GM18511 (cell line): ENCODE data around the gene DGKZ.

Experiments
- ATAC-seq: cut with Tn5 transposase; IDR thresholded peaks from one replicate; pipeline ENCODE4 v1.9.1; 2021; ENCODE audit warnings: mild to moderate bottlenecking, moderate library complexity; ENCODE audit not compliant: unreplicated experiment

Gene DGKZ

GRCh38 chr11:46322759-46323158 is 24.5 kb upstream of the DGKZ start:
- ATAC-seq: no peak

DNA sequence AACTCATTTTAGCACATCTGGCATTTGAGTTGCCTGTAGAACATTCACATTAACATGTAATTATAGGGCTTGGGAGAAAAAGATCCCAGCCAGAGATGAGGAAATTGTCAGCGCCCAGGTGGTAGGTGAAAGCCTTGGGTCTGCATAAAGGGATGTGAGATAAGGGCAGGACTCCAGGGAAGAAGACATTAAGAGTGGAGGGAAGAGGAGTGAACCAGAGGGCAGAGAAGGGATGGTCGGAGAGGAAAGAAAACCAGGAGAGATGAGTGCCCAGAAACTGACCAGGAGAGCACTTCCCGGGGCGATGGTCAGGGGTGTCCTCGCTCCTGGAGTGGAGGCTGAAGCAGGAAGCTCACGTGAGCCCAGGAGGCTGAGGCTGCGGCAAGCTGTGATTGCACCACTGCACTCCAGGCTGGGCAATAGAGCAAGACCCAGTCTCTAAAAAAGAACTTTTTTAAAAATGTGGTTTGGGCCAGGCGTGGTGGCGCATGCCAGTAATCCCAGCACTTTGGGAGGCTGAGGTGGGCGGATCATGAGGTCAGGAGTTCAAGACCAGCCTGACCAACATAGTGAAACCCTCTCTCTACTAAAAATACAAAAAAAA is 20.3 kb upstream of the DGKZ start:
- ATAC-seq: no peak

DNA sequence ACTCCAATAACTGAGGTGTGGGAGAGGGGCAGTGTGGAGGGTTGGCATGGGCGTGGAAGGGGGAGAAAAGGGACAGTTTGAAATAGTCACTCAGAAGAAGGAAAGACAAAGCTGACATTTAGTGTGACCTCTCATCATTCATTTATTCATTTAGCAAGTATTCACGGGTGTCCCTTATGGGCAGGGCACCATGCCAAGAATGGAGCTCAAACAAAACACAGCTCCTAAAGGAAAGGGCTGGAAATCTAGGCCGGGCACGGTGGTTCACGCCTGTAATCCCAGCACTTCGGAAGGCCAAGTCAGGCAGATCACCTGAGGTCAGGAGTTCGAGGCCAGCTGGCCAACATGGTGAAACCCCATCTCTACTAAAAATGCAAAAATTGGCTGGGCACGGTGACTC is 19.4 kb upstream of the DGKZ start:
- ATAC-seq: no peak

DNA sequence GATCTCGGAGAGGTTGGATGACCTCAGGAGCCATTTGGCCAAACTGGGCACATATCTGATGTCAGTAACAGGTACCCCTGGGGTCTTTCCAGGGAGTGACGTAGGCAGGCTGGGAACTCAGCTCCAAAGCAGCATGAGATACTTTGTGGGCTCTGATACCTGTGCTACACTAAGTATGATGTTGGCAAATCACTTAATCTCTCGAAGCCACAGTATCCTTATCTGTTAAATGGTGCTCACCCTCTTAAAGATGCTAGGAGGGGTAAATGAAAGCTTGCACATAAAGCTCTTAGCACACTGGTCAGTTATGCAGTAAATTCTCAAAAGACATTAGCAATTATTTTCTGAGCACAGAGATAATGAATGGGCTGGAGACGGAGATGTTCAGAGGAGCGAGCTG is 17.1 kb upstream of the DGKZ start:
- ATAC-seq: no peak

GRCh38 chr11:46330563-46331281 is 16.5 kb upstream of the DGKZ start:
- no peak for ATAC-seq

- no peak for ATAC-seq
These were observed 15.8 kb upstream of the DGKZ start for GRCh38 chr11:46331282-46331984.

- ATAC-seq: no peak
These were observed 15.1 kb upstream of the DGKZ start for GRCh38 chr11:46332093-46332567.

DNA sequence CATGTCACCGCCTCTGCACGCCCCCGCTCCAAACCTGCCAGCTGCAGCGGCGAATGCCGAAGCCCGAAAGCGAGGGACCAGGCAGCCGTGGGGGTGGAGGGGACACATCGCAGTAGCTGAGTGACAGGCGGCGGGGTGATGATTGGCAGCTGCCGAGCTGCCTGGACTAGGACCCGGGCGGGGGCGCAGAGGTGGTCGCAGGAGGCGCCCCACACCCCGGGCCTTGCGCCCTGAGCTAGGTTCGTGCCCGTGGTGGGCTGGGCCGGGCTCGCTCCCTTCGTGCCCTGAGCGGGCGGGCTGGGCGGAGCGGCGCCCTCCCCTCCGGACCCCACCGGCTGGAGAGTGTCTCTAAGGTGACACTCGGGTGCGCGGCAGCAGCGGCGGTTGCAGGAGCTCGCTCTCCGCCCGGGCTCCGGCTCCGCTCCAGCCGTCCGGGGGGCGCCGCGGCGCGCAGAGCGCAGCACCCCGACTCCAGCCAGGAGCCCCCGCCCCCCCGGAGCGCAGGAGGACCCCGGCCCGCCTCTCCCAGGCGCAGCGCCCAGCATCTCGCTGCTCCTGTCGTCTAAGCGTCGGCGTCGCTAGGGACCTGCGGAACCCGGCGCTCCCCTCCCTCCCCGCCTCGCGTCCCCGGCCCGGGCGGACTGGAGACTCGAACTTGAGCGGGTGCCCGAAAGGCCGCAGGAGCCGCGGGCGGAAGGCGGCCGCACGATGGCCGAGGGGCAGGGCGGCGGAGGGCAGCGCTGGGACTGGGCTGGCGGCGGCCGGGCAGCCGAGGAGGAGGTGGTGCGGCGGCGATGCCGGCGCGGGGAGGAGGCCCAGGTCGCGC is 14.5 kb upstream of the DGKZ start:
- no peak for ATAC-seq

DNA sequence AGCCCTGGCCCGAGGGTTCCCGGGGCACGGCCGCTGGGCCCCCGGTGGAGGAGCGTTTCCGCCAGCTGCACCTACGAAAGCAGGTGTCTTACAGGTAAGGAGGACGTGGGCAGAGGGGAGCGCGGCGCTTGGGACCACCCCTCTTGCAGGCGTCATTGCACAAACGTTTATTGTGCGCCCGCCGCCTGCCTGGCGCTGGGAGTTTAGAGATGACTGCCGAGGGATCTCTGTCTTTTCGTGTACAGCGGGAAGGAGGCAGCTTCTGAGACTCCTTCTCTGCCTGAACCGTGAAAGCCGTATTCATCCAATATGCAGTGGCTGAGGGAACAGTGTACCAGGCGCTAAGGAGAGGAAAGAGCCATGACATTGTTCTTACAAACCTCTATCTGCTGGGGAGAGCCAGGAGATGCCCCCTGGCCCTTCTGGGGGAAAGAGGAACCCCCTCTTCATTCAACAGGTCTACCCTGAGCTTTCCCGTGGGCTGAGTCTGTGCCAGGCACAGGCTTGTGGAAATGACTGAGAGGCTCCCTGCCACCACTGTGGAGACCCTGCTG is 13.8 kb upstream of the DGKZ start:
- no peak for ATAC-seq

DNA sequence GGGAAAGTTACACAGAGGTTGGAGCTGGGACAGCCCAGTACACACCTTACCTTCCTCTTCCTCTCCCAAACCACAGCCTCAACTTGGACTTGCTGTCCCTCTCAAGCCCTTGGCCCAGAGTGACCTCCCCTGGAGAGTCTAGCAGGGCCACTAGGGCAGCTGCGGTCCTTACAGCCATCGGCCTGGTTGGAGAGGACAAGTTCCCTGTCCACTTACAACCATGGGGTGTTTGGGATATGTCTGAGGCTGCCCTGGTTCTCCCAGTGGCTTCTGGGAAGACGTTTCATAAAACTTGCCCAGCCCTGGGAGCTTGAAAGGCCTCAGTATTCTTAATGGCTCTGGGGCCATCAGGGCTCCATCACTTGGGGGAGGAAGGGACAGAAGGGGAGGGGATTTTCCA is 13.1 kb upstream of the DGKZ start:
- ATAC-seq: no peak

DNA sequence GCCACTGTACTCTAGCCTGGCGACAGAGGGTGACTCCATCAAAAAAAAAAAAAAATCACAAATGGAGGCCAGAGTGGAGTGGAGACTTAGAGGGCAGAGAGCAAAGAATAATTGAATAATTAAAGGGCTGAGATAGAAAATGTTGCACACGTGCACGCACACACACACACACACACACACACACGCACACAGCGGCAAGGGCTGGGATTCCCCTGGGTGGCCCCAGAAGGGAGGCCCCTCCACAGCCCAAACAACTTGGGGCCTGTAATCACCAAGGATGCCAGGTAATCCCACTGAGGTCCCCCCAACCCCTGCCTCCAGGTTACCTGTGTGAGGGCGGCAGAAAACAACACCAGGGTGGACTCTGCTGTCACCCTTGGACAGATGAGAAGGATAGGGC is 12.0 kb upstream of the DGKZ start:
- ATAC-seq: no peak

- ATAC-seq: no peak
These were observed 11.2 kb upstream of the DGKZ start for GRCh38 chr11:46335890-46336562.

GRCh38 chr11:46336563-46337180 is 10.6 kb upstream of the DGKZ start:
- ATAC-seq: no peak

DNA sequence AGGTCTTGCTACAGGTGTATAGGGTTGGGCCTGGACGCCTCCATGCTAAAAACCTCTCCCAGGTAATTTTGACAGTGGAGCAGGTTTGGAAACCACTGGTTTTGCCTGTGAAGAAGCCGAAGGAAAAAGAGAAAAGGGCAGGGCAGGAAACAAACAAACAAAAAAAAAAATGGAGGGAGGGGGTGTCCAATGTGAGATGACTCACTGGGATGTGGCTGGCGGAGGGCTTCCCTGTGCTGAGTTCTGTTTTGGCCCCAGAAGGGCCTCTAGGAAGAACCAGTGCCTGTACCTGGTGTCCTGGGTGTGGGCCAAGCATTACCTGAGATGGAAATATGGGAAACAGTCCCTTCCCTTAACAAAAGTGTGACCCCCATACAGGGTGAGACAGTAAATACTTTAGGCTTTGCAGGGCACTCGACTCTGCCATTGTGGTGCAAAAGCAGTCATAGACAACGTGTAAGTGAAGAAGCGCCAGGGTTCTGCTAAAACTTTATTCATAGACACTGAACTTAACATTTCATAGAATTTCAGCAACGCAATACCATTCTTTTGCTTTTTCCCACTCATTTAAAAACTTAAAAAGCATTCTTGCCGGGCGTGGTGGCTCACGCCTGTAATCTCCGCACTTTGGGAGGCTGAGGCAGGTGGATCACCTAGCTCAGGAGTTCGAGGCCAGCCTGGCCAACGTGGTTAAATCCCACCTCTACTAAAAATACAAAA is 9.5 kb upstream of the DGKZ start:
- no peak for ATAC-seq

GRCh38 chr11:46338636-46338987 is 8.7 kb upstream of the DGKZ start:
- ATAC-seq: no peak

- no peak for ATAC-seq
These were observed 8.1 kb upstream of the DGKZ start for GRCh38 chr11:46338988-46339666.

DNA sequence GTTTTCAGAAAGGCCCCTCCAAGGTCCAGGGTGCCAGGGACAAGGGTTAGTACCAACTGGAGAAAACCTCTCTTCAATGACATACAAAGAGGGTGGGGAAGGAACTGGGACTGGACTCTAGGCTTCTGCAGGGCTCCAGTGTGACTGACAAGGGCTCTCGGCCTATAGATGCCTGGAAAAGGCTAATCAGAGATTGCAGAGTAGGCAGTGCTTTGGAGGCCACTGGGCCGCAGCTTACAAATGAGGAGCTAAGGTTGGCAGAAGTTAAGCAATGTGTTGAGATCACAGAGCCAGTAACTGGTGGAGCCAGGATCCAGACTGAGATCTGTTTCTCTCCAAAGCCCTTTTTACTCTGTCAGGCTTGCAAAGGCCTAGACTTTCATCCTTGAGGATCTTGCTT is 7.4 kb upstream of the DGKZ start:
- ATAC-seq: no peak

- no peak for ATAC-seq
These were observed 5.8 kb upstream of the DGKZ start for GRCh38 chr11:46341454-46341853.

GRCh38 chr11:46342239-46342638 is 5.0 kb upstream of the DGKZ start:
- no peak for ATAC-seq
